Rectal smooth muscle tissue (tissue), 1 donor: ENCODE results near the gene PPP6C.
"Not testable (repeated sequence)": the region's sequence is repeated elsewhere in the genome, so short reads cannot be mapped to it uniquely, and the experiment has no call there.

Experiments used
- H3K27ac ChIP-seq: one replicate; pipeline ENCODE4 v1.7.0; 2013; ENCODE audit warnings: low read depth, low read length, inconsistent platforms
- H3K27me3 ChIP-seq: one replicate; pipeline ENCODE4 v1.7.0; 2013; ENCODE audit warnings: low read length; ENCODE audit not compliant: control insufficient read depth, insufficient read depth
- H3K36me3 ChIP-seq: one replicate; pipeline ENCODE4 v1.7.0; 2013; ENCODE audit warnings: low read length; ENCODE audit not compliant: control insufficient read depth, insufficient read depth
- H3K4me1 ChIP-seq: one replicate; pipeline ENCODE4 v1.7.0; 2013; ENCODE audit warnings: low read length; ENCODE audit not compliant: control insufficient read depth, insufficient read depth
- H3K4me3 ChIP-seq: one replicate; pipeline ENCODE4 v1.7.0; 2013; ENCODE audit warnings: low read length
- H3K9ac ChIP-seq: one replicate; pipeline ENCODE4 v1.7.0; 2013; ENCODE audit warnings: low read length

PPP6C gene

GRCh38 chr9:125126019-125126746 is 63.4 kb downstream of the PPP6C start:
- no peaks in the 10 kb centered on the region for H3K36me3 ChIP-seq
- no peak overlapping the region for H3K9ac ChIP-seq
- H3K27me3 ChIP-seq: no peaks in the 10 kb centered on the region
- peaks cover 2% of the 10 kb centered on the region for H3K4me1 ChIP-seq
- no peak overlapping the region for H3K4me3 ChIP-seq
- H3K27ac ChIP-seq: peak overlapping the region; percentile 54

- Histone ChIP-seq H3K9ac (no peak overlapping the region), H3K4me3 (no peak overlapping the region), H3K36me3 (no peaks in the 10 kb centered on the region), H3K27ac (peak overlapping the region; percentile 54), H3K4me1 (peaks cover 2% of the 10 kb centered on the region), H3K27me3 (no peaks in the 10 kb centered on the region)
Observed at GRCh38 chr9:125125523-125125922, 64.1 kb downstream of the PPP6C start.

GRCh38 chr9:125121146-125121545 is 68.5 kb downstream of the PPP6C start:
- H3K4me3 ChIP-seq: no peak overlapping the region
- H3K27me3 ChIP-seq: no peaks in the 10 kb centered on the region
- peaks cover 2% of the 10 kb centered on the region for H3K4me1 ChIP-seq
- no peaks in the 10 kb centered on the region for H3K36me3 ChIP-seq
- H3K9ac ChIP-seq: no peak overlapping the region
- H3K27ac ChIP-seq: no peak overlapping the region

DNA sequence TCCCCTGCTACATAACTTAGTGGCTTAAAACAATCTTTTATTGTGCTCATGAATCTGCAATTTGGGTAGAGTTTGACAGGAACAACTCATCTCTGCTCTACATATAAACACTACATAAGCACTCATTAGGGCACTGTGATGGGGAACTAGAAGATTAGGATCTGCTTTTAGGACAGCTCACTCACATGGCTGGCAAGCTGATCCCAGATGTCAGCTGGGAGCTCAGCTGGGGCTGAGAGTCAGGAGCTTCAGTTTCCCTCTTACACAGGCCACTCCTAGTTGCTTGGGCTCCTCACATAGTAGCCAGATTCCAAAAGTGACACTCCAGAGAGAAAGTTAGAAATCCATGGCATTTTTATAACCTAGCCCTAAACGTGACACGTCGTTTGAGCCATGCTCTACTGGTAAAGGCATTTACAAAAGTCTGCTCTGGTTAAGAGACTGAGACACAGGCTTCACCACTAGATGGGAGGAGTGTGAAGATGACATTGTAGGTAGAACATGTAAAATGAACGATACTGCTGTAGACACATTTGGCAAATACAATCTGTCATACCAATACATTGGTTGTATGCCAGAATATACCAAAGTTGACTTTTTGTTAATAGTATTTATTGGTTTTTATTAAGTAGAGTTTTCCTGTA is 69.8 kb downstream of the PPP6C start:
- no peak overlapping the region for H3K4me3 ChIP-seq
- no peaks in the 10 kb centered on the region for H3K27me3 ChIP-seq
- H3K9ac ChIP-seq: no peak overlapping the region
- H3K4me1 ChIP-seq: no peaks in the 10 kb centered on the region
- no peaks in the 10 kb centered on the region for H3K36me3 ChIP-seq
- no peak overlapping the region for H3K27ac ChIP-seq

GRCh38 chr9:125118696-125119095 is 70.9 kb downstream of the PPP6C start:
- not testable (repeated sequence) for H3K4me1 ChIP-seq

GRCh38 chr9:125114503-125114902 is 75.1 kb downstream of the PPP6C start:
- not testable (repeated sequence) for H3K9ac ChIP-seq, H3K4me1 ChIP-seq, H3K27me3 ChIP-seq, H3K36me3 ChIP-seq, H3K27ac ChIP-seq, H3K4me3 ChIP-seq

More at GRCh38 chr9:125118696-125119095, 70.9 kb downstream of the PPP6C start:
- not testable (repeated sequence) for H3K36me3 ChIP-seq, H3K27me3 ChIP-seq, H3K27ac ChIP-seq, H3K4me3 ChIP-seq, H3K9ac ChIP-seq

GRCh38 chr9:125110464-125110863 is 79.1 kb downstream of the PPP6C start:
- Histone ChIP-seq H3K36me3 (no peaks in the 10 kb centered on the region), H3K4me3 (no peak overlapping the region), H3K27ac (no peak overlapping the region), H3K9ac (no peak overlapping the region), H3K4me1 (no peaks in the 10 kb centered on the region), H3K27me3 (no peaks in the 10 kb centered on the region)

DNA sequence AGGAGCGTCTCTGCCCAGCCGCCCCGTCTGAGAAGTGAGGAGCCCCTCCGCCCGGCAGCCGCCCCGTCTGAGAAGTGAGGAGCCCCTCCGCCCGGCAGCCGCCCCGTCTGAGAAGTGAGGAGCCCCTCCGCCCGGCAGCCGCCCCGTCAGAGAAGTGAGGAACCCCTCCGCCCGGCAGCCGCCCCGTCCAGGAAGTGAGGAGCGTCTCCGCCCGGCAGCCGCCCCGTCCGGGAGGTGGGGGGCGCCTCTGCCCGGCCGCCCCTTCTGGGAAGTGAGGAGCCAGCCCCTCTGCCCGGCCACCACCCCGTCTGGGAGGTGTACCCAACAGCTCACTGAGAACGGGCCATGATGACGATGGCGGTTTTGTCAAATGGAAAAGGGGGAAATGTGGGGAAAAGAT is 81.1 kb downstream of the PPP6C start:
- H3K4me1 ChIP-seq, H3K36me3 ChIP-seq, H3K9ac ChIP-seq, H3K27ac ChIP-seq, H3K4me3 ChIP-seq, H3K27me3 ChIP-seq: not testable (repeated sequence)

DNA sequence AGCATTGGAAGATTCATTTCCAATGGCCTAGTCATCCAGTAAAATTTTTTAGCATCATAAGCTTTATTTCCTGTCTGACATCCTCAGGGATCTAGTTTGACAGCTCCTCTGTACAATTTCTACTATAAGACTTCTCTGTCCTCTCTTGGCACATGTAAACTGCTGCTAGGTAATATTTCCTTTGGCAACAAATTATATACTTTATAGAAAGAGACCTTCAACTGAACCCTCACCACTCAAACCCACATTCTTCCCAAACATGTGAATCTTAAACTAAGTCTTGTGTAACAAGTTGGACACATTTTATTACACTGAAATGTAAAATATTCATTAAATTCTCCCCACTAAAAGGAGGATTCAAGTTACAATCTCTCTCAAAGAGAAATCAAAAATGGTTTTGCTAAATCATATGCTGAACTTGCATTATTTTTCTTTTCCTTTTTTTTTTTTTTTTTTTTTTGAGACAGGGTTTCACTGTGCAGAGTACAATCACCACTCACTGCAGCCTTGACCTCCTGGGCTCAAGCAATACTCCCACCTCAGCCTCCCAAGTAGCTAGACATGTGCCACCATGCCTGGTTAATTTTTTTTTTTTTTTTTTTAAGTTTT is 83.2 kb downstream of the PPP6C start:
- Histone ChIP-seq H3K4me1 (no peaks in the 10 kb centered on the region), H3K9ac (no peak overlapping the region), H3K4me3 (no peak overlapping the region), H3K36me3 (no peaks in the 10 kb centered on the region), H3K27me3 (no peaks in the 10 kb centered on the region), H3K27ac (no peak overlapping the region)

DNA sequence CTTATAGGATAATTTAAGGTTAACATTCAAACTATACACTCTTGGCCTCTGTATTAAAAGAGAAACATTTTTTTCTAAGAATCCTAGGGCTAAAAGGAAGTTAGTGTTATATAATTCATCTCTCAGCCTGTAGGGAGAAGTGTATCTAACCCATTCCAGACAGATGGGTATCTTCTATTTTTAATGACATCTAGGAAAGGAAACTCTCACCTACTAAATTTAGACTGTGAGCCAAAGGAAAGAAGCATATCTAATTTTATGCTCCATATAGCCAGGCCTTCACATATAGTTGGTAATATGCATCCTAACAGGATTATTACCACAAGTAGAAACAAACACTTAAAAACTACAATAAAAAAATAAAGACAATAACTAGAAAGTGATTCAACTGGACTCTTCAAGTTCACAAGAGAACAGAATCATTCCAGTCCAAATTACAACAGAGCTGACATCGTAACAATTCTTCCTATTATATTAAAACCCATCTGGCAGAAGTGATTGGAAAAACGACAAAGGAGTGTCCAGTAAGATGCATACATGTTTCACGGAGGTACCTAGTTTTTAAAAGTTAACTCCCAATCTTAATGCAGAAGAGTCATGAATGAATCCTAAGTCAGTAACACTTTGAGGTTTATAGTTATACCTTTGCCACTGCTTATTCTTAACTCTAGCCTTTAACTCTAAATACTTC is 85.7 kb downstream of the PPP6C start:
- Histone ChIP-seq H3K9ac (no peak overlapping the region), H3K36me3 (no peaks in the 10 kb centered on the region), H3K27me3 (no peaks in the 10 kb centered on the region), H3K27ac (no peak overlapping the region), H3K4me3 (no peak overlapping the region), H3K4me1 (no peaks in the 10 kb centered on the region)

- H3K4me3 ChIP-seq: no peak overlapping the region
- no peaks in the 10 kb centered on the region for H3K4me1 ChIP-seq
- H3K27ac ChIP-seq: no peak overlapping the region
- no peak overlapping the region for H3K9ac ChIP-seq
- H3K36me3 ChIP-seq: no peaks in the 10 kb centered on the region
- H3K27me3 ChIP-seq: no peaks in the 10 kb centered on the region
Observed at GRCh38 chr9:125103021-125103420, 86.6 kb downstream of the PPP6C start.

GRCh38 chr9:125100822-125101221 is 88.8 kb downstream of the PPP6C start:
- no peak overlapping the region for H3K27ac ChIP-seq
- H3K36me3 ChIP-seq: no peaks in the 10 kb centered on the region
- no peaks in the 10 kb centered on the region for H3K4me1 ChIP-seq
- no peaks in the 10 kb centered on the region for H3K27me3 ChIP-seq
- H3K4me3 ChIP-seq: no peak overlapping the region
- no peak overlapping the region for H3K9ac ChIP-seq
